CD14-positive monocyte (primary cell): Measurements from ENCODE around the gene ABCA4. TPM values are rescaled to one million over a fixed set of nuclear protein-coding genes. Genes with fewer than 3 reads are reported as not detected.

Source experiments
- DNase-seq, 3 donors: peaks; one replicate each; pipeline ENCODE4 v3.0.0-alpha.2; 2011 to 2022
- H2AFZ ChIP-seq: 2 replicates; pipeline ENCODE4 v1.6.0; 2012; ENCODE audit warnings: mild to moderate bottlenecking, low read depth, low read length, inconsistent platforms; ENCODE audit not compliant: insufficient read depth, poor library complexity, severe bottlenecking
- H3K27ac ChIP-seq, 2 donors: 1 replicate in 1 of 2; 2 replicates in 1 of 2; pipeline ENCODE4 v1.5.1; 2012 to 2013; ENCODE audit warnings: low read length in 2 of 2, control low read depth in 1 of 2, inconsistent platforms in 1 of 2, low read depth in 1 of 2, mild to moderate bottlenecking in 1 of 2
- H3K27me3 ChIP-seq, 2 donors: one replicate each; pipeline versions ENCODE4 v1.6.0 to v1.6.1; 2011 to 2013; ENCODE audit warnings: low read length in 2 of 2; ENCODE audit not compliant: control insufficient read depth in 2 of 2, insufficient read depth in 2 of 2
- H3K36me3 ChIP-seq, 2 donors: replicated peaks in 1 of 2; 1 replicate in 1 of 2; 2 replicates in 1 of 2; pipeline versions ENCODE4 v1.5.1 to v1.6.1; 2012 to 2013; ENCODE audit warnings: low read length in 2 of 2, control low read depth in 1 of 2, inconsistent platforms in 1 of 2, mild to moderate bottlenecking in 1 of 2; ENCODE audit not compliant: insufficient read depth in 2 of 2, control insufficient read depth in 1 of 2
- H3K4me1 ChIP-seq, 2 donors: 1 replicate in 1 of 2; 2 replicates in 1 of 2; pipeline versions ENCODE4 v1.5.1 to v1.6.1; 2012 to 2013; ENCODE audit warnings: low read length in 2 of 2, control low read depth in 1 of 2, inconsistent platforms in 1 of 2, mild to moderate bottlenecking in 1 of 2, moderate library complexity in 1 of 2; ENCODE audit not compliant: insufficient read depth in 2 of 2, control insufficient read depth in 1 of 2
- H3K4me2 ChIP-seq: replicated peaks from 2 replicates; pipeline ENCODE3; 2012; ENCODE audit warnings: low read length, moderate library complexity, mild to moderate bottlenecking; ENCODE audit not compliant: poor library complexity, severe bottlenecking; ENCODE audit errors: extremely low read depth
- H3K4me3 ChIP-seq, 3 experiments: fragments of 200-600 bp in 1 of 3; sonication (generic) in 1 of 3; replicated peaks in 1 of 3; 1 replicate in 2 of 3; 2 replicates in 1 of 3; pipeline ENCODE4 v1.5.1; 2011 to 2013; ENCODE audit warnings: low read length in 3 of 3, mild to moderate bottlenecking in 3 of 3, control low read depth in 2 of 3, low read depth in 2 of 3, inconsistent platforms in 1 of 3, moderate library complexity in 1 of 3
- H3K79me2 ChIP-seq: 2 replicates; pipeline ENCODE4 v1.6.0; 2012; ENCODE audit warnings: mild to moderate bottlenecking, control low read depth, inconsistent platforms, low read length, moderate library complexity; ENCODE audit not compliant: insufficient read depth
- H3K9ac ChIP-seq: 2 replicates; pipeline ENCODE4 v1.6.0; 2017; ENCODE audit warnings: low read length, mild to moderate bottlenecking; ENCODE audit not compliant: insufficient read depth, poor library complexity, severe bottlenecking
- H3K9me3 ChIP-seq, 2 donors: replicated peaks in 1 of 2; 1 replicate in 1 of 2; 2 replicates in 1 of 2; pipeline versions ENCODE4 v1.5.1 to v1.6.1; 2012 to 2013; ENCODE audit warnings: low read length in 2 of 2, control low read depth in 1 of 2; ENCODE audit not compliant: control insufficient read depth in 1 of 2, insufficient read depth in 1 of 2
- H4K20me1 ChIP-seq: 2 replicates; pipeline ENCODE4 v1.6.0; 2012; ENCODE audit warnings: mild to moderate bottlenecking, low read length, control low read depth, moderate library complexity; ENCODE audit not compliant: insufficient read depth
- H3K27ac Mint-ChIP-seq, 7 donors: one replicate each; pipeline ENCODE4 v1.8.0; 2020; ENCODE audit warnings: mild to moderate bottlenecking in 7 of 7, mixed read lengths in 7 of 7, moderate library complexity in 6 of 7, inconsistent platforms in 2 of 7
- H3K27me3 Mint-ChIP-seq, 3 donors: one replicate each; pipeline ENCODE4 v1.8.0; 2021 to 2022; ENCODE audit warnings: low read depth in 3 of 3, mild to moderate bottlenecking in 3 of 3, mixed read lengths in 3 of 3, moderate library complexity in 3 of 3, inconsistent platforms in 1 of 3
- H3K36me3 Mint-ChIP-seq, 2 donors: one replicate each; pipeline ENCODE4 v1.8.0; 2020; ENCODE audit warnings: mixed read lengths in 2 of 2, inconsistent platforms in 1 of 2, mild to moderate bottlenecking in 1 of 2
- H3K4me1 Mint-ChIP-seq: one replicate; pipeline ENCODE4 v1.8.0; 2020; ENCODE audit warnings: mild to moderate bottlenecking, mixed read lengths
- H3K4me3 Mint-ChIP-seq, 2 donors: one replicate each; pipeline ENCODE4 v1.8.0; 2020; ENCODE audit warnings: mild to moderate bottlenecking in 2 of 2, mixed read lengths in 2 of 2, moderate library complexity in 1 of 2
- H3K9me3 Mint-ChIP-seq, 7 donors: one replicate each; pipeline ENCODE4 v1.8.0; 2020 to 2022; ENCODE audit warnings: mixed read lengths in 7 of 7, mild to moderate bottlenecking in 6 of 7, moderate library complexity in 6 of 7, inconsistent platforms in 2 of 7
- WGBS: methylation state at CpG from one replicate; pipeline ENCODE4 v1.1.5; 2013; ENCODE audit warnings: missing lambda C conversion rate; ENCODE audit not compliant: insufficient coverage; 5-methylcytosine and 5-hydroxymethylcytosine counted together
- intact Hi-C, 2 donors: fragments of 100-400 bp; cut with micrococcal nuclease; formaldehyde crosslinking; loops; one replicate each; pipeline versions ENCODE4 v1.15.0 to v1.15.1; 2023
- polyA plus RNA-seq, 3 donors: library from polyadenylated mRNA; depleted of rRNA in 1 of 3; unstranded in 2 of 3; stranded (reverse) in 1 of 3; fragments of 300-500 nt in 2 of 3; fragments of >200 nt in 1 of 3; fragmentation: Illumina TruSeq in 2 of 3; gene quantifications; 1 replicate in 2 of 3; 2 replicates in 1 of 3; pipeline ENCODE4 v1.2.3, GENCODE V29; 2012 to 2021
- TF ChIP-seq, protein P1 (sequence below): fragments of 200-600 bp; IDR thresholded peaks from one replicate; pipeline ENCODE4 v1.8.0; 2022; ENCODE audit warnings: antibody characterized with exemption, mild to moderate bottlenecking

ABCA4 gene
- polyA plus RNA-seq, 3 donors, result not detected

DNA sequence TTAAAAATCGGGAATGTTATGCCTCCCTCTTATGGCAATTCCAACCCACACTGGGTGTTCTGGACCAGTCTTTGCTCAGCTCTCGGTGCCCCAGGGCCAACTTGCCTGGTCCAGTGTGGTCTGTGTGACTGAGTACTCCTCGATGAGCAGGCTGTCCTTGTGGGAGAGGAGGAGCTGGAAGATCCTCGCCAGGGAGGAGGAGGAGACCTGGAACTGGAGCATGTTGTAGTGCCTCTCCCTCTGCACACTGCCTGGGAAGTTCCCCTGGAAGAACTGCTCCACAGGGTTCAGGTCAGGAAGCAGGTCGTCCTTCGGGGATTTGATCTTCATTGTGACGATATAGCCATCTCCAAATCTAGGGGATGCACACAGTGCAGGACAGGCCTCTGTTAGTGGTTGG, 123.2 kb downstream of the ABCA4 start:
- no peak overlapping the region for H3K27ac ChIP-seq
- H3K9me3 ChIP-seq, result no peaks in the 10 kb centered on the region
- H4K20me1 ChIP-seq, result no peaks in the 10 kb centered on the region
- no peak overlapping the region for H3K4me2 ChIP-seq
- no peaks in the 10 kb centered on the region for H3K36me3 Mint-ChIP-seq
- TF ChIP-seq, protein P1, sequence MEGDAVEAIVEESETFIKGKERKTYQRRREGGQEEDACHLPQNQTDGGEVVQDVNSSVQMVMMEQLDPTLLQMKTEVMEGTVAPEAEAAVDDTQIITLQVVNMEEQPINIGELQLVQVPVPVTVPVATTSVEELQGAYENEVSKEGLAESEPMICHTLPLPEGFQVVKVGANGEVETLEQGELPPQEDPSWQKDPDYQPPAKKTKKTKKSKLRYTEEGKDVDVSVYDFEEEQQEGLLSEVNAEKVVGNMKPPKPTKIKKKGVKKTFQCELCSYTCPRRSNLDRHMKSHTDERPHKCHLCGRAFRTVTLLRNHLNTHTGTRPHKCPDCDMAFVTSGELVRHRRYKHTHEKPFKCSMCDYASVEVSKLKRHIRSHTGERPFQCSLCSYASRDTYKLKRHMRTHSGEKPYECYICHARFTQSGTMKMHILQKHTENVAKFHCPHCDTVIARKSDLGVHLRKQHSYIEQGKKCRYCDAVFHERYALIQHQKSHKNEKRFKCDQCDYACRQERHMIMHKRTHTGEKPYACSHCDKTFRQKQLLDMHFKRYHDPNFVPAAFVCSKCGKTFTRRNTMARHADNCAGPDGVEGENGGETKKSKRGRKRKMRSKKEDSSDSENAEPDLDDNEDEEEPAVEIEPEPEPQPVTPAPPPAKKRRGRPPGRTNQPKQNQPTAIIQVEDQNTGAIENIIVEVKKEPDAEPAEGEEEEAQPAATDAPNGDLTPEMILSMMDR, result no peak
- no peak overlapping the region for H3K4me3 Mint-ChIP-seq
- no peaks in the 10 kb centered on the region for H3K9me3 Mint-ChIP-seq
- no peak overlapping the region for H3K4me3 ChIP-seq
- H3K27me3 Mint-ChIP-seq, result peaks cover 0 to 8% (median 3%) of the 10 kb centered on the region in 3 donors
- H3K27me3 ChIP-seq, result no peaks in the 10 kb centered on the region
- 100% methylated on average over 1 of the region's 7 CpGs for WGBS
- H3K4me1 ChIP-seq, result no peaks in the 10 kb centered on the region
- H3K27ac Mint-ChIP-seq, result no peak overlapping the region
- intact Hi-C loops, result no loop called here
- H3K9ac ChIP-seq, result no peak overlapping the region
- H3K36me3 ChIP-seq, result no peaks in the 10 kb centered on the region
- H2AFZ ChIP-seq, result no peak overlapping the region
- H3K4me1 Mint-ChIP-seq, result peaks cover 5% of the 10 kb centered on the region
- H3K79me2 ChIP-seq, result no peaks in the 10 kb centered on the region
- DNase-seq, result no peak

DNA sequence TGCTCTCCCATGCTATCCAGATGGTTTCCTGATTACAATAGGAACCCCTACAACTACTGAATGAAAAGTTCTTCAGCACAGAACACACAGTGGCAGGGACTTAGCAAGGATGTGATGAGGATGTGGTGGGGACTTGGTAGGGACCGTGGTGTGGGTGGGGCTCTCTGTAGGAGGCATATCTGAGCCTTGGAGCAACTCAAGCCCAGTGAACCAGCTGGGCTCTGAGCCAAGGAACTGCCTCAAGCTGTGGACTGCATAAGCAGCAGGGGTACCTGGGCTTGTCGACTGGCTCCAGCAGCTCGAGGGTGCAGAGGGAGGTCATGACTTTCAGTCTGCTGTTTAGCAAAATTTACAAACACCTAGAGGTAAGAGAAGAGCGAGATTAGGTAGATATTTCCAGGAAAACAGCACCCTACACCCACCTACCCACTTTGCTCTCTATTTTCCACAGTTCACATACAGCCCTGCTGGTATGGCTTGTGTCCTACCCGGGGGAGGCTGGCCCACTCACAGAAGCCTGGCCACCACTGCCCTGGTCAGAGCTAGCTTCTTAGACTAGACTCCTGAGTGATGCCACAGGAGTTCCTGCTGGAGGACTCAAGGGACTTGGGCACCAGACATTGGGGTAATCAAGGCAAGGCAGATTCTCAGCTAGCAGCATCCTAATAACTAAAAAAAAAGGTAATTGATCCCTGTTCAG, 125.0 kb downstream of the ABCA4 start:
- no peak for DNase-seq
- no peaks in the 10 kb centered on the region for H3K36me3 ChIP-seq
- H3K4me3 Mint-ChIP-seq, result no peak overlapping the region
- intact Hi-C loops, result no loop called here
- no peaks in the 10 kb centered on the region for H3K27me3 ChIP-seq
- no peaks in the 10 kb centered on the region for H3K9me3 Mint-ChIP-seq
- WGBS, result 46% methylated on average over 2 of the region's 5 CpGs
- no peak overlapping the region for H3K27ac ChIP-seq
- H3K4me1 ChIP-seq, result peaks cover 11 to 13% of the 10 kb centered on the region in 2 donors
- H3K4me3 ChIP-seq, result no peak overlapping the region
- no peaks in the 10 kb centered on the region for H3K36me3 Mint-ChIP-seq
- no peaks in the 10 kb centered on the region for H4K20me1 ChIP-seq
- no peak overlapping the region for H3K27ac Mint-ChIP-seq
- no peak overlapping the region for H2AFZ ChIP-seq
- H3K9me3 ChIP-seq, result no peaks in the 10 kb centered on the region
- H3K27me3 Mint-ChIP-seq, result peaks cover 3 to 8% (median 4%) of the 10 kb centered on the region in 3 donors
- TF ChIP-seq, protein P1, result no peak
- no peak overlapping the region for H3K9ac ChIP-seq
- H3K4me2 ChIP-seq, result no peak overlapping the region
- no peaks in the 10 kb centered on the region for H3K79me2 ChIP-seq
- peaks cover 20% of the 10 kb centered on the region for H3K4me1 Mint-ChIP-seq
